HepG2 (cell line): ENCODE data around the gene SP7. TPM values are rescaled to one million over a fixed set of nuclear protein-coding genes. Genes with fewer than 3 reads are reported as not detected.

ENCODE experiments used
- DR1 ChIP-seq: sonication (generic); formaldehyde crosslinking; IDR thresholded peaks from 2 replicates; pipeline ENCODE4 v1.8.0; 2021; ENCODE audit warnings: mild to moderate bottlenecking, missing genetic modification reagents, inconsistent platforms
- FOSL2 ChIP-seq: sonication (generic); formaldehyde crosslinking; IDR thresholded peaks from 2 replicates; pipeline ENCODE4 v1.4.0; 2020; ENCODE audit warnings: missing genetic modification reagents
- GABPB1 ChIP-seq: IDR thresholded peaks from 2 replicates; pipeline ENCODE4 v1.6.1; 2016; ENCODE audit warnings: mild to moderate bottlenecking, missing genetic modification reagents, moderate library complexity, missing compliant biosample characterization
- GATA4 ChIP-seq: sonication (generic); IDR thresholded peaks from 2 replicates; pipeline ENCODE4 v1.6.1; 2016; ENCODE audit warnings: antibody characterized with exemption, low read depth, borderline replicate concordance
- HNRNPL ChIP-seq: fragments of 200-400 bp; formaldehyde crosslinking; IDR thresholded peaks from 2 replicates; pipeline ENCODE4 v1.6.1; 2017; ENCODE audit warnings: mild to moderate bottlenecking, low read depth, low read length
- KLF15 ChIP-seq: sonication (generic); formaldehyde crosslinking; IDR thresholded peaks from 2 replicates; pipeline ENCODE4 v1.8.1; 2023; ENCODE audit warnings: borderline replicate concordance, mild to moderate bottlenecking, inconsistent platforms, missing genetic modification reagents, mixed read lengths
- NPAS2 ChIP-seq: sonication (generic); formaldehyde crosslinking; IDR thresholded peaks from 2 replicates; pipeline ENCODE4 v1.8.0; 2022; ENCODE audit warnings: mild to moderate bottlenecking, missing genetic modification reagents, borderline replicate concordance
- SOX5 ChIP-seq: IDR thresholded peaks from 2 replicates; pipeline ENCODE4 v1.6.1; 2016; ENCODE audit warnings: borderline replicate concordance
- SRSF9 ChIP-seq: fragments of 200-400 bp; formaldehyde crosslinking; IDR thresholded peaks from 2 replicates; pipeline ENCODE4 v1.6.1; 2018; ENCODE audit warnings: borderline replicate concordance, mild to moderate bottlenecking, low read depth, low read length; ENCODE audit not compliant: insufficient read depth, poor library complexity, severe bottlenecking
- ZBTB7B ChIP-seq: sonication (generic); formaldehyde crosslinking; IDR thresholded peaks from 2 replicates; pipeline ENCODE4 v1.4.0; 2020; ENCODE audit warnings: missing genetic modification reagents
- ZFP36 ChIP-seq: fragments of 150-350 bp; IDR thresholded peaks from 2 replicates; pipeline ENCODE4 v1.6.1; 2018; ENCODE audit warnings: borderline replicate concordance, low read length, low read depth; ENCODE audit not compliant: partially characterized antibody
- ZNF138 ChIP-seq: sonication (generic); formaldehyde crosslinking; IDR thresholded peaks from 2 replicates; pipeline ENCODE4 v1.5.0; 2020; ENCODE audit warnings: mild to moderate bottlenecking, low read depth, missing genetic modification reagents
- ZNF180 ChIP-seq: sonication (generic); formaldehyde crosslinking; IDR thresholded peaks from 2 replicates; pipeline ENCODE4 v1.4.0; 2020; ENCODE audit warnings: low read depth, missing genetic modification reagents, borderline replicate concordance
- ZNF441 ChIP-seq: sonication (generic); formaldehyde crosslinking; IDR thresholded peaks from 2 replicates; pipeline ENCODE4 v1.7.0; 2021; ENCODE audit warnings: missing genetic modification reagents, borderline replicate concordance
- ZNF468 ChIP-seq: sonication (generic); formaldehyde crosslinking; IDR thresholded peaks from 2 replicates; pipeline ENCODE4 v1.8.0; 2022; ENCODE audit warnings: mild to moderate bottlenecking, moderate library complexity, missing genetic modification reagents
- ZNF776 ChIP-seq: sonication (generic); formaldehyde crosslinking; IDR thresholded peaks from 2 replicates; pipeline ENCODE4 v1.4.0; 2020; ENCODE audit warnings: mild to moderate bottlenecking, missing genetic modification reagents
- polyA plus RNA-seq, 8 experiments: library from polyadenylated mRNA; depleted of rRNA in 3 of 8; stranded (reverse) in 7 of 8; unstranded in 1 of 8; fragments of >200 nt; fragmentation: Illumina TruSeq in 4 of 8; extraction: Trizol in 4 of 8; gene quantifications; 2 replicates each; pipeline versions ENCODE4 v1.2.1 to v1.2.3, GENCODE V29; 2011 to 2016; ENCODE audit warnings: low read depth in 4 of 8, missing spikeins in 1 of 8, mixed read lengths in 1 of 8; ENCODE audit not compliant: insufficient read depth in 1 of 8
- total RNA-seq, 5 experiments: library from RNA; depleted of rRNA; stranded (reverse); fragments of >200 nt; fragmentation: Illumina TruSeq; extraction: Trizol; gene quantifications; 2 replicates each; pipeline ENCODE4 v1.2.3, GENCODE V29; 2016; ENCODE audit warnings: low read depth in 1 of 5
- TF ChIP-seq, protein P1 (sequence below): fragments of 450-650 bp; IDR thresholded peaks from 2 replicates; pipeline ENCODE4 v1.6.1; 2017; ENCODE audit warnings: mild to moderate bottlenecking
- TF ChIP-seq, protein P2 (sequence below): sonication (generic); formaldehyde crosslinking; IDR thresholded peaks from 2 replicates; pipeline ENCODE4 v1.5.0; 2020; ENCODE audit warnings: missing genetic modification reagents, mild to moderate bottlenecking, borderline replicate concordance
- TF ChIP-seq, protein P3 (sequence below): sonication (generic); formaldehyde crosslinking; conservative IDR thresholded peaks from 2 replicates; pipeline ENCODE4 v1.4.0; 2020; ENCODE audit warnings: missing genetic modification reagents
- TF ChIP-seq, protein P4 (sequence below): sonication (generic); formaldehyde crosslinking; IDR thresholded peaks from 2 replicates; pipeline ENCODE4 v1.4.0; 2020; ENCODE audit warnings: mild to moderate bottlenecking, missing genetic modification reagents
- TF ChIP-seq, protein P5 (sequence below): sonication (generic); formaldehyde crosslinking; IDR thresholded peaks from 2 replicates; pipeline ENCODE4 v1.8.0; 2022; ENCODE audit warnings: mild to moderate bottlenecking, missing genetic modification reagents, borderline replicate concordance

SP7 gene
- total and polyA plus RNA-seq, 2 of the 13 experiments (the other 11 are each of a cell fraction or from before 2014, with no cell fraction given): not detected

DNA sequence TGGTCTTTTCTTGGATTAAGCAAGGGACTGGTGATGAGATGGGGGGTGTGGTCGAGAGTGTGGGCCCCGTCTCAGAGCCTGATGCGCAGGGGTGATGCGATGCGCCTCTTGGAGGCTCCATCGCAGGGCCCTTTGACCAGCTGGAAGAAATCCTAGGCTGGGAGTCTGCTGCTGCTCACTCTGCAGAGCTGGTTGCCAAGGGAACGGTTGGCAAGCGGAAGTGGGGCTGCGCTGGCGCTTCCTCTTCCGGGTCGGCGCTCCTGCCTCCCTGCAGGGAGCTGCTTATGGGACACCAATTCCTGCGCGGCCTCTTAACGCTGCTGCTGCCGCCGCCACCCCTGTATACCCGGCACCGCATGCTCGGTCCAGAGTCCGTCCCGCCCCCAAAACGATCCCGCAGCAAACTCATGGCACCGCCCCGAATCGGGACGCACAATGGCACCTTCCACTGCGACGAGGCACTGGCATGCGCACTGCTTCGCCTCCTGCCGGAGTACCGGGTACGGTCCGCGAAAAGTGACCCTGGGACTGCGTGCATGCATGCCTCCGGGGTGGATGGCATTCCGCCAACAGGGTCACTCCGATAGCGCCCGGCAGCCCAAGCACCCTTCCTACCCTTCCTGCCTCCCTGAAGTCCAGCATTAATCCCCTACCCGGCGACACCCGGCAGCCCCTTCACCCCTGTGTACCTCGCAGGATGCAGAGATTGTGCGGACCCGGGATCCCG is 36.5 kb downstream of the SP7 start, which contains the start of gene MYG1 (continued):
- TF ChIP-seq, protein P1, sequence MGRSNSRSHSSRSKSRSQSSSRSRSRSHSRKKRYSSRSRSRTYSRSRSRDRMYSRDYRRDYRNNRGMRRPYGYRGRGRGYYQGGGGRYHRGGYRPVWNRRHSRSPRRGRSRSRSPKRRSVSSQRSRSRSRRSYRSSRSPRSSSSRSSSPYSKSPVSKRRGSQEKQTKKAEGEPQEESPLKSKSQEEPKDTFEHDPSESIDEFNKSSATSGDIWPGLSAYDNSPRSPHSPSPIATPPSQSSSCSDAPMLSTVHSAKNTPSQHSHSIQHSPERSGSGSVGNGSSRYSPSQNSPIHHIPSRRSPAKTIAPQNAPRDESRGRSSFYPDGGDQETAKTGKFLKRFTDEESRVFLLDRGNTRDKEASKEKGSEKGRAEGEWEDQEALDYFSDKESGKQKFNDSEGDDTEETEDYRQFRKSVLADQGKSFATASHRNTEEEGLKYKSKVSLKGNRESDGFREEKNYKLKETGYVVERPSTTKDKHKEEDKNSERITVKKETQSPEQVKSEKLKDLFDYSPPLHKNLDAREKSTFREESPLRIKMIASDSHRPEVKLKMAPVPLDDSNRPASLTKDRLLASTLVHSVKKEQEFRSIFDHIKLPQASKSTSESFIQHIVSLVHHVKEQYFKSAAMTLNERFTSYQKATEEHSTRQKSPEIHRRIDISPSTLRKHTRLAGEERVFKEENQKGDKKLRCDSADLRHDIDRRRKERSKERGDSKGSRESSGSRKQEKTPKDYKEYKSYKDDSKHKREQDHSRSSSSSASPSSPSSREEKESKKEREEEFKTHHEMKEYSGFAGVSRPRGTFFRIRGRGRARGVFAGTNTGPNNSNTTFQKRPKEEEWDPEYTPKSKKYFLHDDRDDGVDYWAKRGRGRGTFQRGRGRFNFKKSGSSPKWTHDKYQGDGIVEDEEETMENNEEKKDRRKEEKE: no peak
- TF ChIP-seq, protein P2, sequence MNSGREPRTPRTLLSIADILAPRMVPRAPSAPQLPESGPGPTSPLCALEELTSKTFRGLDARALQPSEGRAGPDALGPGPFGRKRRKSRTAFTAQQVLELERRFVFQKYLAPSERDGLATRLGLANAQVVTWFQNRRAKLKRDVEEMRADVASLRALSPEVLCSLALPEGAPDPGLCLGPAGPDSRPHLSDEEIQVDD (CRISPR knock-in tag): 0 out of 2 replicates have a peak, but pooled peaks have one; percentile 21
- no peak for TF ChIP-seq ZNF180
- peak; percentile 66 for TF ChIP-seq DR1 (CRISPR knock-in tag)
- TF ChIP-seq GABPB1 (CRISPR knock-in tag): peak; percentile 100
- TF ChIP-seq, protein P3, sequence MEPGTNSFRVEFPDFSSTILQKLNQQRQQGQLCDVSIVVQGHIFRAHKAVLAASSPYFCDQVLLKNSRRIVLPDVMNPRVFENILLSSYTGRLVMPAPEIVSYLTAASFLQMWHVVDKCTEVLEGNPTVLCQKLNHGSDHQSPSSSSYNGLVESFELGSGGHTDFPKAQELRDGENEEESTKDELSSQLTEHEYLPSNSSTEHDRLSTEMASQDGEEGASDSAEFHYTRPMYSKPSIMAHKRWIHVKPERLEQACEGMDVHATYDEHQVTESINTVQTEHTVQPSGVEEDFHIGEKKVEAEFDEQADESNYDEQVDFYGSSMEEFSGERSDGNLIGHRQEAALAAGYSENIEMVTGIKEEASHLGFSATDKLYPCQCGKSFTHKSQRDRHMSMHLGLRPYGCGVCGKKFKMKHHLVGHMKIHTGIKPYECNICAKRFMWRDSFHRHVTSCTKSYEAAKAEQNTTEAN: no peak
- 0 out of 2 replicates have a peak, but pooled peaks have one; percentile 9 for TF ChIP-seq GATA4
- TF ChIP-seq SOX5 (CRISPR knock-in tag): peak; percentile 52
- TF ChIP-seq ZNF468 (CRISPR knock-in tag): no peak
- peak; percentile 95 for TF ChIP-seq ZNF776 (CRISPR knock-in tag)
- TF ChIP-seq ZBTB7B (CRISPR knock-in tag): 0 out of 2 replicates have a peak, but pooled peaks have one; percentile 33
- TF ChIP-seq, protein P4, sequence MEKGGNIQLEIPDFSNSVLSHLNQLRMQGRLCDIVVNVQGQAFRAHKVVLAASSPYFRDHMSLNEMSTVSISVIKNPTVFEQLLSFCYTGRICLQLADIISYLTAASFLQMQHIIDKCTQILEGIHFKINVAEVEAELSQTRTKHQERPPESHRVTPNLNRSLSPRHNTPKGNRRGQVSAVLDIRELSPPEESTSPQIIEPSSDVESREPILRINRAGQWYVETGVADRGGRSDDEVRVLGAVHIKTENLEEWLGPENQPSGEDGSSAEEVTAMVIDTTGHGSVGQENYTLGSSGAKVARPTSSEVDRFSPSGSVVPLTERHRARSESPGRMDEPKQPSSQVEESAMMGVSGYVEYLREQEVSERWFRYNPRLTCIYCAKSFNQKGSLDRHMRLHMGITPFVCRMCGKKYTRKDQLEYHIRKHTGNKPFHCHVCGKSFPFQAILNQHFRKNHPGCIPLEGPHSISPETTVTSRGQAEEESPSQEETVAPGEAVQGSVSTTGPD (CRISPR knock-in tag): no peak
- no peak for TF ChIP-seq ZFP36
- TF ChIP-seq ZNF441: peak; percentile 79
- no peak for TF ChIP-seq NPAS2 (CRISPR knock-in tag)
- TF ChIP-seq KLF15 (CRISPR knock-in tag): no peak
- TF ChIP-seq HNRNPL: 0 out of 2 replicates have a peak, but pooled peaks have one; percentile 68
- peak; percentile 56; the same call in 1 of the 2 replicates for TF ChIP-seq ZNF138 (CRISPR knock-in tag)
- no peak for TF ChIP-seq SRSF9
- TF ChIP-seq, protein P5, sequence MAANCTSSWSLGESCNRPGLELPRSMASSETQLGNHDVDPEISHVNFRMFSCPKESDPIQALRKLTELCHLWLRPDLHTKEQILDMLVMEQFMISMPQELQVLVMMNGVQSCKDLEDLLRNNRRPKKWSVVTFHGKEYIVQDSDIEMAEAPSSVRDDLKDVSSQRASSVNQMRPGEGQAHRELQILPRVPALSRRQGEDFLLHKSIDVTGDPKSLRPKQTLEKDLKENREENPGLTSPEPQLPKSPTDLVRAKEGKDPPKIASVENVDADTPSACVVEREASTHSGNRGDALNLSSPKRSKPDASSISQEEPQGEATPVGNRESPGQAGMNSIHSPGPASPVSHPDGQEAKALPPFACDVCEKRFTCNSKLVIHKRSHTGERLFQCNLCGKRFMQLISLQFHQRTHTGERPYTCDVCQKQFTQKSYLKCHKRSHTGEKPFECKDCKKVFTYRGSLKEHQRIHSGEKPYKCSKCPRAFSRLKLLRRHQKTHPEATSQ: peak; percentile 78; the same call in 1 of the 2 replicates
- peak; percentile 26; the same call in 1 of the 2 replicates for TF ChIP-seq FOSL2 (CRISPR knock-in tag)
